CD4-positive, alpha-beta T cell treated with Interleukin-17A for 1 hour (primary cell): ENCODE results near the gene URI1.
"Not testable (repeated sequence)": the region's sequence is repeated elsewhere in the genome, so short reads cannot be mapped to it uniquely, and the experiment has no call there.

Experiments
- DNase-seq: peaks from one replicate; pipeline ENCODE4 v3.0.0-alpha.2; 2020

The URI1 gene

GRCh38 chr19:30028992-30029343, 86.9 kb downstream of the URI1 start:
- DNase-seq, result no peak

GRCh38 chr19:30029721-30030510, 87.9 kb downstream of the URI1 start:
- no peak for DNase-seq

GRCh38 chr19:30034321-30034720, 92.3 kb downstream of the URI1 start:
- DNase-seq, result no peak

GRCh38 chr19:30036154-30037129, 94.4 kb downstream of the URI1 start:
- no peak for DNase-seq

GRCh38 chr19:30037835-30038234, 95.8 kb downstream of the URI1 start:
- DNase-seq, result no peak

- DNase-seq, result not testable (repeated sequence)
Measured at GRCh38 chr19:30041931-30042330, 99.9 kb downstream of the URI1 start.

GRCh38 chr19:30043008-30043407, 101.0 kb downstream of the URI1 start:
- not testable (repeated sequence) for DNase-seq

GRCh38 chr19:30044273-30045248, 102.5 kb downstream of the URI1 start:
- DNase-seq, result no peak

GRCh38 chr19:30046522-30046921, 104.5 kb downstream of the URI1 start:
- no peak for DNase-seq

GRCh38 chr19:30047432-30047831, 105.4 kb downstream of the URI1 start:
- no peak for DNase-seq

- DNase-seq, result no peak
Measured at GRCh38 chr19:30049226-30049625, 107.2 kb downstream of the URI1 start.

- DNase-seq, result no peak
Measured at GRCh38 chr19:30049846-30050667, 108.0 kb downstream of the URI1 start.

- DNase-seq, result no peak
Measured at GRCh38 chr19:30052122-30053075, 110.4 kb downstream of the URI1 start.

- DNase-seq, result no peak
Measured at GRCh38 chr19:30053558-30053957, 111.5 kb downstream of the URI1 start.

- no peak for DNase-seq
Measured at GRCh38 chr19:30054210-30054609, 112.2 kb downstream of the URI1 start.

GRCh38 chr19:30056580-30056979, 114.5 kb downstream of the URI1 start:
- no peak for DNase-seq

GRCh38 chr19:30059741-30060457, 117.9 kb downstream of the URI1 start:
- DNase-seq, result no peak

- DNase-seq, result no peak
Measured at GRCh38 chr19:30060531-30061222, 118.6 kb downstream of the URI1 start.
